T-helper 2 cell treated with Interferon-gamma antibody and Interleukin-4, amounts not matched to agents 100 ng/mL and 5 ng/mL, for 36 hours (primary cell): ENCODE measurements around the gene LRRC19. TPM values are rescaled to one million over a fixed set of nuclear protein-coding genes. Genes with fewer than 3 reads are reported as not detected.

Experiments used
- intact Hi-C: fragments of 100-400 bp; cut with micrococcal nuclease; formaldehyde crosslinking; loops from one replicate; pipeline ENCODE4 v1.15.1; 2023
- total RNA-seq: library from RNA; stranded (reverse); gene quantifications from 2 replicates; pipeline ENCODE4 v1.2.3, GENCODE V29; 2022

LRRC19 gene
- total RNA-seq, 1 donor from 2014 or later = not detected

DNA sequence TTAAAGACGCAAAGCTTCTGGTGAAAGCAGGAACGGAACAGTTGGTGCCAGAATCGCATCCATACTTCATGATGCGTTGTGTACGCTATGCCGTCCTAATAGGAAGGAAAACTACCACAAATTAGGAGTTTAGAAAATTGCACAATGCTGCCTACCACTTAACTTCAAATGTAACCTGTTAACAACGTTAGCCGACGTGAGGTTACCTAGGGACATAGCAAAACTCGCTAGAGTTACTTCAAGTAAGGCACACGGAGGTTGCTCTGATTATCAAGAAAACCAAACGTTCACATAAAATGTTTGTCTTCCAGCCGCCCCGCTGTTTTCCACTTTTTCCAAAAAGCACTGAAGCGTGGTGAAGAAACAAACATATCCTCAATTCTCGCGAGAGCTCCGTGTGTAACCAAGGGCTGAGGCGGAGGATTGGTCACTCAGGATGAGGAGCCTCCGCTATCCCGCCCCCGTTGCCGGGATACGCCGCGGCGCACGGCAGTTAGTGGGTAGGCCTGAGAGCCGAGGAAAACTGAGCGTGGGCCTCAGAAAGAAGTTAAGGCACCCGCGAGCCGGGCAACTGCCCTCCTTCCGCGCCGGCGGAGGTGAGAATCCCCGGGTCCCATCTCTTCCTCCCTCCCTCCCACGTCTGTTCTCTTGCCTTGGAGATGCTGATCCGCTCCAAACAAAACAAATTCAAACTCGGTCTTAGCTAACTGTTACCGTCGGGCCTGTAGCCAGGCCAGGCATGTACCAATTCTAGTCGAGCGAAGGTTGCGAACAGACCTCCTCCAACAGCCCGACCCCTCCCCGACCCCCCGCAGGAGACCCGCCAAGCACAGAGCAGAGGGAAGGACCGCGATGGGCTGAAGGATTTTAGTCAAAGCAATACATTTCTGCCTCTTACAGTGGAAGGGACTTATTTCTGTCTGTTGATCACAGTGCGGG, 49.3 kb downstream of the LRRC19 start, which contains the start of gene IFT74:
Gene IFT74 (plus strand): TSS at position 492 of the 939 bp plus-strand sequence. CDS start 5,556 bp downstream, outside the sequence.
- intact Hi-C loops = loop anchor here (1.0 to 10.0 kb wide), 4 partner anchors 9 to 619 kb away; partner anchors contain the start of genes C9orf72, CAAP1 and PLAA

- intact Hi-C loops = loop anchor here (10.0 kb wide), 1 partner anchor 619 kb away; the partner anchor contains the start of gene C9orf72
Observed at GRCh38 chr9:26955222-26955903, 50.1 kb downstream of the LRRC19 start.

DNA sequence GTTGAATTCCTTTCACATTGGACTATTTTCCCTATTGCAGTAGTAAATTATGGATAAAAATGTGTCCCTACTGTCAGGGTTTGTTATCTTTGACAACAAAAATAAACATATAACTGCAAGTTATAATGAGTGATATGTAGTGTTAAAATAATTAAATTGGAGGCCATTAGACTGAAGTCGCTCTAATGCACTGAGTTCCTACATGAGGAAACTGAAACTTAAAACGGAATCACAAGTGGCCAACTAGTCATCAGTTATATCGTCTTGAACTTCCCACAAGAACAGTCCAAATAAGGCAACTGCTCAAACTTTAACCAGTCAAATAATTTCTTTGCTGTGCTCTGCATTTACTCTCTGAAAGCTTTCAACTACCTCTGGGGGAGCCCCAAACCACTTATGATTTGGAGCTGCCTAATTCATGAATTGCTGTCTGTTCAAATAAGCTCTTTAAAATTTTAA, 51.4 kb downstream of the LRRC19 start:
- intact Hi-C loops = loop anchor here (10.0 kb wide), 1 partner anchor 621 kb away; the partner anchor contains the start of gene C9orf72

DNA sequence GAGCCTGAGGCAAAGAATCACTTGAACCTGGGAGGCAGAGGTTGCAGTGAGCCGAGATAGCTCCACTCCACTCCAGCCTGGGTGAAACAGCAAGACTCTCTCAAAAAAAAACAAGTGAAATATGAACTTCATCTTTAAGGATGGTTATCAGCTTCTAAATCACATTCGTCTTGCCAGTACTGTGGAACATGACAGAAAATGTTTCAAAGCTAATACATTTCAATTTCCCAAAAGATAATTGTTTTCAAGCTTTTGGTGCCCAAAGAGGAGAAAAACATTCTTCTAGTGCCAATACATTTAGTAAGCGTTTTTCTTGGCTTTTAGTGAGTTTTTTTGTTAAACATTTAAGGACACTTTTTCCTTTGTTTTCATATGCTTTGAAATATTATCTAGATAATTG, 53.7 kb downstream of the LRRC19 start:
- intact Hi-C loops = loop anchor here (10.0 kb wide), 1 partner anchor 623 kb away; the partner anchor contains the start of gene C9orf72

GRCh38 chr9:26950521-26950920, 55.0 kb downstream of the LRRC19 start:
- intact Hi-C loops = loop anchor here (10.0 kb wide), 1 partner anchor 624 kb away; the partner anchor contains the start of gene C9orf72

DNA sequence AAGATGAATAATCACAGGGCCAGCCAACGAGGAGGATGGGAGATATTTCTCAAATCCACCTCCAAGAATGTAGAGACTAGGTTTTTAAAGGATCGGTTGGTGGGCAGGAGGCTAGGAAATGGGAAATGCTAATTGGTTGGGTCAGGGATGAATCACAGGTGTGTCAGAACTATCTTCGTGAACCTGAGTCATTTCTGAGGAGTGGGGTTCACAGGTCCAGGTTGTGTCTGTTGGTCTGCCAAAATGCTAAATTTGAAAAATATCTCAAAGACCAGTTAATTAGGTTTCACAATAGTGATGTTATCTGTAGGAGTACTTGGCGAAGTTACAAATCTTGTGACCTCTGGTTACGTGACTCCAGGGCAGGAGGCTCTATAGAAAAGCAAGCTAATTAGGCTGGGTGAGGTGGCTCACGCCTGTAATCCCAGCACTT, 55.8 kb downstream of the LRRC19 start:
- intact Hi-C loops = loop anchor here (10.0 kb wide), 1 partner anchor 625 kb away; the partner anchor contains the start of gene C9orf72

- intact Hi-C loops = loop anchor here (1.0 kb wide), 2 partner anchors 9 to 55 kb away; partner anchors contain the start of genes CAAP1 and IFT74
Observed at GRCh38 chr9:26947736-26948135, 57.7 kb downstream of the LRRC19 start.

- intact Hi-C loops = loop anchor here (1.0 kb wide), 2 partner anchors 9 to 55 kb away; partner anchors contain the start of genes CAAP1 and IFT74
Observed at GRCh38 chr9:26946753-26947727, 58.4 kb downstream of the LRRC19 start, which contains the start of gene PLAA. Gene PLAA (minus strand): TSS chr9:26947242. CDS start chr9:26947045, 197 bp downstream.

GRCh38 chr9:26945591-26945990, 59.9 kb downstream of the LRRC19 start:
- intact Hi-C loops = no loop called here

Other genes starting within 250 kb of the LRRC19 start
- gene CAAP1, start 112.9 kb downstream of the LRRC19 start, total RNA-seq = 18.4 and 21.3 TPM in 2 replicates
- 37.9 TPM in 2 replicates for gene PLAA, start 58.4 kb downstream of the LRRC19 start, total RNA-seq
- 7.2 and 9.4 TPM in 2 replicates for gene IFT74, start 49.3 kb downstream of the LRRC19 start, total RNA-seq
- not detected in 2 replicates for gene TEK, start 103.6 kb upstream of the LRRC19 start, total RNA-seq